HCT116 (cell line): ENCODE data around the gene CADPS2. TPM values are rescaled to one million over a fixed set of nuclear protein-coding genes. Genes with fewer than 3 reads are reported as not detected.

Source experiments
- ATAC-seq: fragments of 200-7000 bp; cut with Tn5 transposase; 2 replicates; pipeline ENCODE4 v1.9.1; 2020; ENCODE audit warnings: mild to moderate bottlenecking, moderate library complexity
- BruUV-seq: library from RNA; stranded (reverse); fragments of 400-500 nt; replicated peaks from 2 replicates; lab custom pipeline; 2021; lab: Mats Ljungman, UMichigan
- CTCF ChIA-PET: fragments of 300-600 bp; sonication (Branson Sonifier 250); formaldehyde crosslinking; loops from one replicate; lab custom pipeline; 2021; ENCODE audit warnings: antibody characterized with exemption; lab: Charles Lee
- POLR2A ChIA-PET: fragments of 300-600, 350-600 bp; sonication (Branson Sonifier 250); formaldehyde crosslinking; loops from one replicate; lab custom pipeline; 2021; ENCODE audit warnings: antibody characterized with exemption; lab: Charles Lee
- RAD21 ChIA-PET, 2 experiments: fragments of 300-600 bp; sonication (Branson Sonifier 250); formaldehyde crosslinking; loops; one replicate each; lab custom pipeline; 2023; ENCODE audit warnings: low total read pairs in 2 of 2; ENCODE audit not compliant: uncharacterized antibody in 2 of 2, unreplicated experiment in 2 of 2, low non-redundant PET in 1 of 2; lab: Charles Lee
- DNase-seq: peaks from one replicate; pipeline ENCODE4 v3.0.0-alpha.2; 2010; ENCODE audit warnings: low read depth, low spot score
- H2AFZ ChIP-seq: fragments of 200-600 bp; shearing (Covaris generic), sonication (generic); 2 replicates; pipeline ENCODE4 v1.6.1; 2017; ENCODE audit warnings: low read depth, mixed run types, mixed read lengths, antibody characterized with exemption, low read length; ENCODE audit not compliant: poor library complexity, severe bottlenecking
- H3K27ac ChIP-seq: 2 replicates; pipeline ENCODE4 v1.5.1; 2012; ENCODE audit warnings: low read depth, low read length
- H3K27me3 ChIP-seq: fragments of 200-600 bp; sonication (generic); 2 replicates; pipeline ENCODE4 v1.6.1; 2016; ENCODE audit warnings: mixed run types, low read length, mixed read lengths; ENCODE audit not compliant: insufficient read depth
- H3K36me3 ChIP-seq, 2 experiments: fragments of 200-500 bp in 1 of 2; fragments of 200-600 bp in 1 of 2; sonication (Bioruptor generic) in 1 of 2; sonication (generic) in 1 of 2; 2 replicates each; pipeline versions ENCODE4 v1.5.1 to v1.6.1; 2014 to 2016; ENCODE audit warnings: low read length in 2 of 2, inconsistent platforms in 1 of 2, mixed read lengths in 1 of 2, mixed run types in 1 of 2; ENCODE audit not compliant: insufficient read depth in 2 of 2, control insufficient read depth in 1 of 2
- H3K4me1 ChIP-seq, 2 experiments: fragments of 200-600 bp in 1 of 2; sonication (generic) in 1 of 2; 2 replicates each; pipeline versions ENCODE4 v1.5.1 to v1.6.1; 2012 to 2017; ENCODE audit warnings: low read length in 2 of 2, inconsistent platforms in 1 of 2, mild to moderate bottlenecking in 1 of 2, mixed read lengths in 1 of 2, mixed run types in 1 of 2, moderate library complexity in 1 of 2; ENCODE audit not compliant: insufficient read depth in 2 of 2, control insufficient read depth in 1 of 2
- H3K4me2 ChIP-seq: fragments of 200-600 bp; sonication (generic); 2 replicates; pipeline ENCODE4 v1.6.1; 2017; ENCODE audit warnings: mixed run types, low read length, mixed read lengths
- H3K4me3 ChIP-seq, 2 experiments: fragments of 200-600 bp in 1 of 2; sonication (generic) in 1 of 2; replicated peaks in 1 of 2; 2 replicates each; pipeline ENCODE4 v1.5.1; 2011 to 2016; ENCODE audit warnings: low read length in 2 of 2, control low read depth in 1 of 2, low read depth in 1 of 2, mild to moderate bottlenecking in 1 of 2, mixed read lengths in 1 of 2, mixed run types in 1 of 2
- H3K79me2 ChIP-seq: fragments of 200-600 bp; sonication (generic); 2 replicates; pipeline ENCODE4 v1.6.1; 2017; ENCODE audit warnings: mild to moderate bottlenecking, mixed run types, low read length, moderate library complexity, mixed read lengths; ENCODE audit not compliant: insufficient read depth
- H3K9ac ChIP-seq: fragments of 200-600 bp; sonication (generic); 2 replicates; pipeline ENCODE4 v1.6.1; 2016; ENCODE audit warnings: low read length, mixed read lengths
- H3K9me2 ChIP-seq: fragments of 200-600 bp; sonication (generic), shearing (Covaris generic); 2 replicates; pipeline ENCODE4 v1.6.1; 2017; ENCODE audit warnings: mixed run types, mild to moderate bottlenecking, moderate library complexity; ENCODE audit not compliant: insufficient read depth
- H3K9me3 ChIP-seq, 2 experiments: fragments of 200-500 bp in 1 of 2; fragments of 200-600 bp in 1 of 2; sonication (Bioruptor generic) in 1 of 2; sonication (generic) in 1 of 2; 2 replicates each; pipeline ENCODE4 v1.6.1; 2014 to 2017; ENCODE audit warnings: low read length in 2 of 2, mixed read lengths in 2 of 2, inconsistent platforms in 1 of 2, low read depth in 1 of 2, mild to moderate bottlenecking in 1 of 2, mixed run types in 1 of 2, moderate library complexity in 1 of 2; ENCODE audit not compliant: control insufficient read depth in 1 of 2, insufficient read depth in 1 of 2
- H4K20me1 ChIP-seq: fragments of 200-600 bp; sonication (generic), shearing (Covaris generic); 2 replicates; pipeline ENCODE4 v1.6.1; 2017; ENCODE audit warnings: mixed run types, mild to moderate bottlenecking, moderate library complexity; ENCODE audit not compliant: insufficient read depth
- CBX3 ChIP-seq: IDR thresholded peaks from 2 replicates; pipeline ENCODE4 v1.6.1; 2012; ENCODE audit warnings: low read depth
- CEBPB ChIP-seq: IDR thresholded peaks from 2 replicates; pipeline ENCODE4 v1.6.1; 2012; ENCODE audit warnings: low read depth
- EGR1 ChIP-seq: IDR thresholded peaks from 2 replicates; pipeline ENCODE4 v1.6.1; 2012; ENCODE audit warnings: low read depth
- EZH2 ChIP-seq: fragments of 200-600 bp; sonication (generic); IDR thresholded peaks from 2 replicates; pipeline ENCODE4 v1.6.1; 2017; ENCODE audit warnings: antibody characterized with exemption, mixed run types
- EZH2phosphoT487 ChIP-seq: fragments of 200-600 bp; IDR thresholded peaks from 2 replicates; pipeline ENCODE4 v1.6.1; 2018; ENCODE audit warnings: antibody characterized with exemption, borderline replicate concordance
- FOSL1 ChIP-seq: IDR thresholded peaks from 2 replicates; pipeline ENCODE4 v1.6.1; 2012; ENCODE audit warnings: low read depth
- JUND ChIP-seq: IDR thresholded peaks from 2 replicates; pipeline ENCODE4 v1.6.1; 2012
- POLR2A ChIP-seq: IDR thresholded peaks from 2 replicates; pipeline ENCODE4 v1.7.0; 2011; ENCODE audit warnings: borderline replicate concordance; ENCODE audit not compliant: insufficient read depth, insufficient read length; ENCODE audit errors: extremely low read depth
- SP1 ChIP-seq: IDR thresholded peaks from 2 replicates; pipeline ENCODE4 v1.6.1; 2012; ENCODE audit warnings: low read depth
- SRF ChIP-seq: IDR thresholded peaks from 2 replicates; pipeline ENCODE4 v1.6.1; 2012; ENCODE audit warnings: low read depth
- TCF7L2 ChIP-seq: IDR thresholded peaks from 2 replicates; pipeline ENCODE4 v1.7.0; 2011; ENCODE audit warnings: borderline replicate concordance, inconsistent platforms; ENCODE audit not compliant: insufficient read depth, insufficient read length; ENCODE audit errors: extremely low read depth
- YY1 ChIP-seq: IDR thresholded peaks from 2 replicates; pipeline ENCODE4 v1.6.1; 2011; ENCODE audit warnings: low read length, low read depth, moderate library complexity, mild to moderate bottlenecking; ENCODE audit not compliant: insufficient replicate concordance; ENCODE audit errors: extremely low read depth
- ZBTB33 ChIP-seq: IDR thresholded peaks from 2 replicates; pipeline ENCODE4 v1.6.1; 2011; ENCODE audit warnings: mild to moderate bottlenecking, low read length, moderate library complexity; ENCODE audit not compliant: insufficient replicate concordance; ENCODE audit errors: extremely low read depth
- ZFX ChIP-seq: fragments of 450-650 bp; IDR thresholded peaks from 2 replicates; pipeline ENCODE4 v1.6.1; 2017
- intact Hi-C: fragments of 100-400 bp; cut with micrococcal nuclease; formaldehyde crosslinking; loops from 2 replicates; pipeline ENCODE4 v1.10.0; 2022
- total RNA-seq: library from RNA; stranded (reverse); gene quantifications from one replicate; pipeline ENCODE4 v1.2.1, GENCODE V29; 2021; ENCODE audit not compliant: unreplicated experiment
- TF ChIP-seq, protein P1 (sequence below): IDR thresholded peaks from 2 replicates; pipeline ENCODE4 v1.6.1; 2012

The CADPS2 gene
- total RNA-seq, 1 experiment from 2014 or later: 7.5 TPM

DNA sequence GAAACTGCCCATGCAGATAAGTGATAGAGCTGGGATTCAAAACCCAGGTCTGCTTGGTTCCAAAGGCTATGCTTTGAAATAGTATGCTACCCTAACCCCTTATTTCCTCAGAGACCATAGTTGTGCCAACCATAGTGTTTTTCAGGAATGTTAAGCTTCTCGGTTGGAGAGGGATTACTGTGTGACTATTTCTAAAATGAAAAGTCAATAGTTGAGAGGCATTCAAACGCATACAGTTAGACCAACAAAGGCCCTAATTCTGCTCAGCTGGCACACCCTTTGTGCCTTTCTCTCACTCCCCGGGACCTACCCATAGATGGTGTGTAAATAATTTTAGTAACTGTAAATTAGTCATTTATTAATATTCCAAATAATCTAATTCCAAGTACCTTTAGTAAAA, 118.9 kb downstream of the CADPS2 start:
- Histone ChIP-seq H3K9ac (no peak overlapping the region), H3K4me2 (no peak overlapping the region), H3K27ac (no peak overlapping the region), H3K9me2 (no peaks in the 10 kb centered on the region), H3K79me2 (no peaks in the 10 kb centered on the region), H4K20me1 (no peaks in the 10 kb centered on the region), H3K4me1 (no peaks in the 10 kb centered on the region), H3K9me3 (no peaks in the 10 kb centered on the region), H3K4me3 (no peak overlapping the region), H2AFZ (no peak overlapping the region), H3K36me3 (no peaks in the 10 kb centered on the region), H3K27me3 (no peaks in the 10 kb centered on the region)
- POLR2A ChIA-PET: no interaction called here
- TF ChIP-seq ZBTB33: no peak
- TF ChIP-seq EZH2: no peak
- no peak for TF ChIP-seq FOSL1
- no peak for TF ChIP-seq CBX3
- no peak for TF ChIP-seq SRF
- no peak for TF ChIP-seq POLR2A
- TF ChIP-seq, protein P1, sequence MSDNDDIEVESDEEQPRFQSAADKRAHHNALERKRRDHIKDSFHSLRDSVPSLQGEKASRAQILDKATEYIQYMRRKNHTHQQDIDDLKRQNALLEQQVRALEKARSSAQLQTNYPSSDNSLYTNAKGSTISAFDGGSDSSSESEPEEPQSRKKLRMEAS: no peak
- TF ChIP-seq JUND: no peak
- TF ChIP-seq ZFX: no peak
- no peak for TF ChIP-seq YY1
- no peak for TF ChIP-seq SP1
- no peak for TF ChIP-seq EGR1
- TF ChIP-seq CEBPB: no peak
- no peak for TF ChIP-seq TCF7L2
- no peak for TF ChIP-seq EZH2phosphoT487
- CTCF ChIA-PET: no interaction called here
- no TSS peak for BruUV-seq
- intact Hi-C loops: no loop called here
- DNase-seq (no peak), ATAC-seq (no peak)
- RAD21 ChIA-PET: no interaction called here
